ENCODE data around the gene SLC26A11.
"Not testable (repeated sequence)": the region's sequence is repeated elsewhere in the genome, so short reads cannot be mapped to it uniquely, and the experiment has no call there.

The SLC26A11 gene

GRCh38 chr17:80287806-80288567 is 67.8 kb downstream of the SLC26A11 start:
- DNase-seq: no peak

GRCh38 chr17:80289616-80290015 is 69.4 kb downstream of the SLC26A11 start:
- no peak for DNase-seq

- DNase-seq: no peak
These were observed 69.9 kb downstream of the SLC26A11 start for GRCh38 chr17:80290156-80290555.

GRCh38 chr17:80291260-80291659 is 71.0 kb downstream of the SLC26A11 start:
- no peak for DNase-seq

GRCh38 chr17:80291691-80292487 is 71.7 kb downstream of the SLC26A11 start:
- DNase-seq: no peak

- DNase-seq: no peak
These were observed 72.3 kb downstream of the SLC26A11 start for GRCh38 chr17:80292521-80292971.

- DNase-seq: no peak
These were observed 74.0 kb downstream of the SLC26A11 start for GRCh38 chr17:80294210-80294609.

GRCh38 chr17:80294653-80295052 is 74.4 kb downstream of the SLC26A11 start:
- DNase-seq: no peak

GRCh38 chr17:80295146-80295545 is 74.9 kb downstream of the SLC26A11 start:
- no peak for DNase-seq

GRCh38 chr17:80295559-80295958 is 75.3 kb downstream of the SLC26A11 start:
- no peak for DNase-seq

GRCh38 chr17:80296221-80296620 is 76.0 kb downstream of the SLC26A11 start:
- no peak for DNase-seq

- DNase-seq: no peak
These were observed 77.9 kb downstream of the SLC26A11 start for GRCh38 chr17:80297996-80298560.

- DNase-seq: not testable (repeated sequence)
These were observed 79.3 kb downstream of the SLC26A11 start for GRCh38 chr17:80299350-80300100.

GRCh38 chr17:80300756-80301155 is 80.5 kb downstream of the SLC26A11 start:
- DNase-seq: not testable (repeated sequence)

Data from NCI-H774 (cell line).